Right kidney (tissue), 1 donor: ENCODE results near the gene EGFR.

Source experiments
- DNase-seq: peaks from one replicate; pipeline ENCODE4 v3.0.0-alpha.2; 2016

Gene EGFR

DNA sequence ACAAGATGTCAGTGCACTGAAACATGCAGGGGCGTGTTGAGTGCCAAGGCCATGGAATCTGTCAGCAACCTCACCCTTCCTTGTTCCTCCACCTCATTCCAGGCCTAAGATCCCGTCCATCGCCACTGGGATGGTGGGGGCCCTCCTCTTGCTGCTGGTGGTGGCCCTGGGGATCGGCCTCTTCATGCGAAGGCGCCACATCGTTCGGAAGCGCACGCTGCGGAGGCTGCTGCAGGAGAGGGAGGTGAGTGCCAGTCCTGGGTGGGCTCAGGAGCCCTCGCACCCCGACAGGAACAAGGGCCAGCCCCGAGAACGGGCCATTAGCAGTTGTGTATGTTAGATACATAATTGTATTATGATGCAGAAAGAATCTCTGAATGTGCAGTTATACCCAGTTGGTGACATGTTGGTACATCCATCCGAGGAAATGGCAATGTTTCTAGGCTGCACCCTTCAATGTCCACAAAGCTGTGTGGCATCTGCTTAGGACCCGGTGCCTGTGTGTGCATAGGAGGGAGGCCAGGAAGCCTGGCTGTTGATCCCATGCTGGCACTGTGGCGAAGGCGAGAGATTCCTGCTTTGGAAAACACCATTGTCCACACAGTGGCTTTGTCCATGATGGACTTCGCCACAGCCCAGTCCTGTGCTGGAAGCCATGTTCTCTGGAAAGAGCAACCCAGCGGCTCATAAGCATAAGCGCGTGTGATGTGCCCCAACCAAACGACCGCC is 154.2 kb downstream of the EGFR start:
- DNase-seq = no peak

DNA sequence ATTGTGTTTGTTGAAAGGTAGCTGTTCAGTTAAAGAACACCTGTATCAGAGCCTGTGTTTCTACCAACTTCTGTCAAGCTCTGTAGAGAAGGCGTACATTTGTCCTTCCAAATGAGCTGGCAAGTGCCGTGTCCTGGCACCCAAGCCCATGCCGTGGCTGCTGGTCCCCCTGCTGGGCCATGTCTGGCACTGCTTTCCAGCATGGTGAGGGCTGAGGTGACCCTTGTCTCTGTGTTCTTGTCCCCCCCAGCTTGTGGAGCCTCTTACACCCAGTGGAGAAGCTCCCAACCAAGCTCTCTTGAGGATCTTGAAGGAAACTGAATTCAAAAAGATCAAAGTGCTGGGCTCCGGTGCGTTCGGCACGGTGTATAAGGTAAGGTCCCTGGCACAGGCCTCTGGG is 154.9 kb downstream of the EGFR start:
- DNase-seq = no peak

DNA sequence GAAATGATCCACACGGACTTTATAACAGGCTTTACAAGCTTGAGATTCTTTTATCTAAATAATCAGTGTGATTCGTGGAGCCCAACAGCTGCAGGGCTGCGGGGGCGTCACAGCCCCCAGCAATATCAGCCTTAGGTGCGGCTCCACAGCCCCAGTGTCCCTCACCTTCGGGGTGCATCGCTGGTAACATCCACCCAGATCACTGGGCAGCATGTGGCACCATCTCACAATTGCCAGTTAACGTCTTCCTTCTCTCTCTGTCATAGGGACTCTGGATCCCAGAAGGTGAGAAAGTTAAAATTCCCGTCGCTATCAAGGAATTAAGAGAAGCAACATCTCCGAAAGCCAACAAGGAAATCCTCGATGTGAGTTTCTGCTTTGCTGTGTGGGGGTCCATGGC is 155.6 kb downstream of the EGFR start:
- no peak for DNase-seq

DNA sequence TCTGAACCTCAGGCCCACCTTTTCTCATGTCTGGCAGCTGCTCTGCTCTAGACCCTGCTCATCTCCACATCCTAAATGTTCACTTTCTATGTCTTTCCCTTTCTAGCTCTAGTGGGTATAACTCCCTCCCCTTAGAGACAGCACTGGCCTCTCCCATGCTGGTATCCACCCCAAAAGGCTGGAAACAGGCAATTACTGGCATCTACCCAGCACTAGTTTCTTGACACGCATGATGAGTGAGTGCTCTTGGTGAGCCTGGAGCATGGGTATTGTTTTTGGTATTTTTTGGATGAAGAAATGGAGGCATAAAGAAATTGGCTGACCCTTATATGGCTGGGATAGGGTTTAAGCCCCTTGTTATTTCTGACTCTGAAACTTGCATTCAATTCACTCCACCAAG is 156.0 kb downstream of the EGFR start:
- DNase-seq = no peak

DNA sequence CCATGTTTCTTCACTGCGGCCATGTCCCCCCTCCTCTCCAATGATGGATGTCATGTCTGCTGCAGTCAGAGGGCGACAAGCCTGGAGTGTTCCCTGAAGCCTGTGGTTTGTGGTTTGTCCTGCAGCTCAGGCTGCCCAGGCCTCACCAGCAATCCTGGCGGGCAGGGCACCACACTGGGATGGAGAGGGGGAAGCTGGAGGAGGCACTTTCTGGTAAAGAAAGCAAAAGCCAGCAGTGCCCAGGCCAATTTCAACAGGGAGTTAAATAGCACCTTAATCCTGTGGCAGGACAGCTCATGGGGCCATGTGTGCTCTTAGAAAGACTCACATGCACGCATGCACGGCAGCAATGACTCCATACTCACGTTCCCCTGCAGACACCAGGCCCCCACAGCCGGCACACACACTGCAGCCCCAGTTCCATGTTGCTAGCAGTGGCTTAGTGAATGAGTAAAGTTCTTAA is 158.3 kb downstream of the EGFR start:
- DNase-seq = no peak

DNA sequence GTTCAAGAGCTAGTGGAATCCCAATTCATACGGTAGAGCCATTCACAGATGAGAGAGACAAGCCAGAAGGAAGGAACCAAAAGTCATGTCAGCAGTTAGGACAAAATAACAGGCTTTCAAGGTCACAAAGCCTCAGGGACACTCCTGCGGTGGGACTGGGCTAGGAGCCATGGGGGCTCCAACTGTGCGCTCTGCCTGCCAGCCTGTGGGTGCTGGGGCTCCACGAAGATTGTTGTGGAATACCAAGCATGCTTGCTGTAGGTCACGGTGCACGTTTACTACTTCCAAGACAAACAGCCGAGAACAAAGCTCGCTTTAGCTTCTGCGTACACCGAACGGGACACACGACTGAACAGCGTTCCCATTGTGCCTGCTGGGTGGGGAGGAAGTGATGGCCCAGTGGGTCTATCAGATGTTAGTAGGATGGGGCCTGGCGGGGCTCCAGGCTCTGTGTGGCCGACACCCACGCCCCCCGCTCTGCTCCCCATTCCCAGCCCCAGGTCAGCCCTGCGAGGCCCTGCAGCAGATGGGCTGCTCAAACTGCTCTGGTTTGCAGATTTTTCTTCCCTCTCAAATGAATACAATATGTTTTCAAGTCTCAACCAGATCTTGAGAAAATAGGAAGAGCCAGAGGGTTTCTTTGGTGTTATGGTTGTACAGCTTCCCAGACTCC is 158.9 kb downstream of the EGFR start:
- no peak for DNase-seq

DNA sequence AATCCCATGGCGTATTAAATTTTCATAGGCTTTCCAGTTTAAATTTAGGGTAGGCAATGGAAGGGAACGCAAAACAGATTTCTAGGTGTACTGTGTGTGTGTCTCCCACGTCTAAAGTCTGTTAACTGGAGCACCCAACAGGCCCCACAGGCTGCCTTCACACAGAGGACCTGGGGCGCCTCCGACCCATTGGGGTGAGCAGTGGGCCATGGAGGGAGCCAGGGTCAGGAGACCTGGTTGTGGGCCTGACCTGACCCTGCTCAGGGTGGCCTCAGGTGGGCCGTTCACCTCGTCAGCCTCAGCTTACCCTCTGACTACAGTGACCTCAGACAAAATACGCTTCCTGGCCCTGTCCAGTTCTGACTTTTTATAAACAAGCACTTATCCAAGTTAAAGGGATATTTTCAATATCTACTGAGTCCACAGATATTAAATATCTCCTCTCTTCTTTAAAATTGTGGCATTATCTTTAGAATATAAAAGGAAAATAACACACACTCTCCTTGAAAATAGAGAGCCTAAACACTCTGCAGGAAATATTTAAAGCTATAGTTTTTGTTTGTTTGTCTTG is 159.6 kb downstream of the EGFR start:
- no peak for DNase-seq

DNA sequence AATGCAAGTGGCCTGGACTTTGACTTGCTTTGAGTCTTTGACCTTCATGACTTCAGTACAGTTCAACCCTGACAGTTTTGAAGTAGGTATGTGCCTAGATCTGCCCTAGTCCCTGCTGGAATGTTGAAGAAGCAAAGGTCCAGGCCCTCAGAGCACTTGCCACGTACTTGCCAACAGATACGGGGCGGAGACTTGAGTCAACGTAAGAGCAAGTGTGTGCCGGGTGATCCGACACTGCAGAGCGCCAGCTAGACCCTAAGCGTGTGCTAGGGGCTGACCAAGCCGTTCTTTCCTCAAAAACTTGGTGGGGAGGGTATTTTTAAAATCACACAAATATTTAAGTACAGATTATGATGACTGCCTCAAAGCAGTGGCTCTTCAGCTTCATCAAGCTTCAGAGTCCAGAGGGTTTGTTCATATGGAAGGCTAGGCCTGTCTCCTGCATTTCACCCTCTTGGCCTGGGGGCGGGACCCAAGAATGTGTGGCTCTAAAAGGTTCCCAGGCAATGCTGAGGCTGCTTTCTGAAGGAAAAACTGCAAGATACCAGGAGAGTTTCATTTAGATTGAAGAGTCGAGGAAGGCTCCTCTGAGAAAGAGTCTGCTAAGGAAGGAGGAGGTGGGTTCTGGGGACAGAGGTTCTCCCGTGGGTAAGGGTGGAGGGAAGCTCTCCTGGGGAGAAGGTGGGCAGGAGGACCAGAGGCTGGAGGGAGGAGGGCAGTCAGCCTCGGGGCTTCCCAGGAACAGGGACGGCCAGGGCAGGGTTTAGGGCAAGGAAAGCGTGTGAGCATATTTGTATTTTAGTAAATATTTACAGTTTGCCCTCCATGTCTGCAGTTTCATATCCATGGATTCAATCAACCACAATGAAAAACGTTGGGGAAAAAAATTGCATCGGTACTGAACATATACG is 160.3 kb downstream of the EGFR start:
- DNase-seq = no peak

DNA sequence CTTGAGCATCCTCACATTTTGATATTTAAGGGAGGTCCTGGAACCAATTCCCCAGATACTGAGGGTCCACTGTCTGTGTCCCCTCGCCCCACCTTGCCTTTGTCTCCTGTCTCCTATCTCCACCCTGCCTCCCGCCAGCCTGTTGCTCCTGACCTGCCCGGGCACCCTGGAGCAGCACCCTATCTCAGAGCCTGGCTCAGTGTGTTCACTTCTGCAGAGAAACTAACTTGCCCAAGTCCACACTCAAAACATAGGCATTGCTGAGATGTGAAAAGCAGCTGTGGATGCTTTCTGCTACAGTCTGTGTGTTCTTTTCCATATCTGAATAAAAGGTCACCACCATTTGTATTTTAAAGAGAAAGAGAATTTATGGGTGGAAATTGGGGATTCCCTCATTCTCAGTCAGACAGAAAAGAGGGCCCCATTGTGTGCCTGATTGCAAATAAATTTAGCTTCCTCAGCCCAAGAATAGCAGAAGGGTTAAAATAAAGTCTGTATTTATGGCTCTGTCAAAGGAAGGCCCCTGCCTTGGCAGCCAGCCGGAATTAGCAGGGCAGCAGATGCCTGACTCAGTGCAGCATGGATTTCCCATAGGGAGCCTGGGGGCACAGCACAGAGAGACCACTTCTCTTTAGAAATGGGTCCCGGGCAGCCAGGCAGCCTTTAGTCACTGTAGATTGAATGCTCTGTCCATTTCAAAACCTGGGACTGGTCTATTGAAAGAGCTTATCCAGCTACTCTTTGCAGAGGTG is 161.3 kb downstream of the EGFR start:
- DNase-seq = no peak

DNA sequence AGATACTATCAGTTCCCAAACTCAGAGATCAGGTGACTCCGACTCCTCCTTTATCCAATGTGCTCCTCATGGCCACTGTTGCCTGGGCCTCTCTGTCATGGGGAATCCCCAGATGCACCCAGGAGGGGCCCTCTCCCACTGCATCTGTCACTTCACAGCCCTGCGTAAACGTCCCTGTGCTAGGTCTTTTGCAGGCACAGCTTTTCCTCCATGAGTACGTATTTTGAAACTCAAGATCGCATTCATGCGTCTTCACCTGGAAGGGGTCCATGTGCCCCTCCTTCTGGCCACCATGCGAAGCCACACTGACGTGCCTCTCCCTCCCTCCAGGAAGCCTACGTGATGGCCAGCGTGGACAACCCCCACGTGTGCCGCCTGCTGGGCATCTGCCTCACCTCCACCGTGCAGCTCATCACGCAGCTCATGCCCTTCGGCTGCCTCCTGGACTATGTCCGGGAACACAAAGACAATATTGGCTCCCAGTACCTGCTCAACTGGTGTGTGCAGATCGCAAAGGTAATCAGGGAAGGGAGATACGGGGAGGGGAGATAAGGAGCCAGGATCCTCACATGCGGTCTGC is 162.2 kb downstream of the EGFR start:
- no peak for DNase-seq

DNA sequence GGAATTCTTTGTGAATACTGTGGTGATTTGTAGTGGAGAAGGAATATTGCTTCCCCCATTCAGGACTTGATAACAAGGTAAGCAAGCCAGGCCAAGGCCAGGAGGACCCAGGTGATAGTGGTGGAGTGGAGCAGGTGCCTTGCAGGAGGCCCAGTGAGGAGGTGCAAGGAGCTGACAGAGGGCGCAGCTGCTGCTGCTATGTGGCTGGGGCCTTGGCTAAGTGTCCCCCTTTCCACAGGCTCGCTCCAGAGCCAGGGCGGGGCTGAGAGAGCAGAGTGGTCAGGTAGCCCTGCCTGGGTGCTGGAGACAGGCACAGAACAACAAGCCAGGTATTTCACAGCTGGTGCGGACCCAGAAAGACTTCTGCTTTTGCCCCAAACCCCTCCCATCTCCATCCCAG is 162.9 kb downstream of the EGFR start:
- no peak for DNase-seq

DNA sequence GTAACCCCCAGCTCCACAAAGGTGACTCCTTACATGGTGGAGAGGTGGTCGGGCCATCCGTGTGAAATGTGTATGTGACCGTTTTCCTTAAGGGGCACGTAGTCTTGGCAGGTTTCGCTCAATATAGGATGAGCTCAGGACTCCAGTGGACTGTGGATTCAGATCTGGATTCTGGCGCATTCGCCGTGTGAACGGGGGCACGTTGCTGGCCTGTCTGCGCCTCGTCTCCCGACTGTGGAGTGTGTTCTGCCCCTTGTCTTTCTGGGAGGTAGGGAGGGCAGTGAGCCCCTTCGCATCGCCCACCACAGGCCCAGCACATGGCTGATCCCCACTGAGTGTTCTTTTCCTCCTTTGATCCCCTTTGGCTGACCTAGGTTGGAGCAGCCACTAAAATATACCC is 165.1 kb downstream of the EGFR start:
- no peak for DNase-seq

DNA sequence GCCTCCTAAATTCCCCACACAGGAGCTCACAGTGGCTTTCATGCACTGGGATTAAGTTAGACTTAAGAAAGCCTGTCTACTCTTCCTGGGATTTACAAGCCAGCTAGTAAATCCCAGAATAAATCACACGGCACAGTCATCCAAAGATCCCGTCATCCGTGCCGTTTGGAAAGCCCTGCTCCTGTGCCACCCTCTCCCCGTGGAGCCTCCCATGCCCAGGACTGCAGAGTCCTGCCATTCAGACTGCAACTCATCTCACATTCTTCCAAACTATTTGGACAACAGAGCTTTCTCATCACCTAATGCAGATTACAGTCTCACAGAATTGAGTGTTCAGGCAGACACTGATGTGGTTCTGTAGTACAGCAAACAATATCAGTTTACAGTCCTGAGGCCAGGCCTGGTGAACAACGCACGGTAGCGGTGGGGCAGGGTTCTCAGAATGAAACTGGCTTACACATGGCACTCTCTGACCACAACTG is 166.5 kb downstream of the EGFR start:
- no peak for DNase-seq

DNA sequence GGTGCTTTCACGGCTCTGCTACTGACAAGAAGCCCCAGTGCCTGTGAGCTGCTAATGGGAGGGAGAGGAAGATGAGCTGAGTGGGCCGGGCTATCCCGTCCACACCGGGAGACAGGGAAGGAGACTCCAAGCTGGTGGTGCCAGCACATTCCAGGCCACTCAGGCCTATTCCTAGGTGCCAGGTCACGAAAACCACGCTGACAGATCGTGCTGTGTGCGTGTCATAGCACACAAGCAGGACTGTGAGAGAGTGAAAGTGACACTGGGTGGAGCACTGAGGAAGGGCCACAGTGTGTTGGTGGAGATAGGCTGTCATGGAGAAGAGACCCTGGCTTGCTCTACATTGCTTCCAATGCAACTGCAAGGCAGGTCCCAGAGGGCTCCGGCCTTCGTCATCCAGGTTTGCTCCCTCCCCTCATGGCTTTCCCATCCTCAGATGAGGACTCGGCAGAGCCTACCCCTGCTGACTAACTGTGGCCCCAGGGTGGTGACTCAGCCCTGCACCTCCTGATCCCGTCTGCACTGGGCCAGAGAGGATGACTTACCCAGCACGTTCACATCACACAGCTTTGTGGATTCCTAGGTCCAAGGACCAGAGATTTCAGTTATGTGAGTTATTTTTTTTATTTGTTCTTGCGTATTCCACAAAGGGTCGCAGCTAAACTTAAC is 167.3 kb downstream of the EGFR start:
- DNase-seq = no peak

DNA sequence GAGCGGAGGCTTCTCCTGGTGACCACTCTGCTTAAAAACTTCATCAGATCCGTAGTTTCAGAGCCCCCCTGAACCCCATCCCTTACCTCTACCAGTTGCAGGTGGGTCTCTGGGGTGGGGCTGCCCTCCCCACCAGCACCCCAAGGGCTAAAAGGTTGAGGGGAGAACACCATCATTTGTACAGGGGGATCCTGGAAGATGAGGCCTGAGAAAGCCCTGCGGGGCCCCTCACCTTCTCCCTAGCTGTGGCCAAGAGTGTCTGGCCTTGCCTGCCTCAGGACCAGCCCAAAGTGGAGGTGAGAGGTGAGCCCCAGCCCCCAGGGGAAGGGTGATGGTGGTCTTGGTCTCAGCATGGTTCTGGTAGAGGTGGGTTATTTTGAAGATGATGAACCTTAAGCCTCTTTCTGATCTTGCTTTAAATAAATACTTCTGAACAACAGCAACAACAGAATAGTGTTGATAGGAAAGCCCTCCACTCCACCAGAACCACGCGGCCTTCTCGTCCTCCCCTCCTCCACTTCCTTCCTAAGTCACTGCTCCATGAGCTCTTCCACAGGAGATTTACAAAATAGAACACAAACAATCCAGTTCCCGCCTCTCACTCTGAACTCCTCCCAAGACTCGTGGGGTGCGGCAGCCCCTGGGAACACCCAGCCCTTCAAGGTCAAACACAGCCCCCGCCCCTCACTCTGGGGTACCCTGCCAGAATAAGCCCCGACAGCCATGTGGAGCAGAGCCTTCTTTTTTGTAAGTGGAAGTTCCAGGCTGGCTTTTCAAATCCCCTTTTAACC is 169.1 kb downstream of the EGFR start:
- peak; percentile 43 for DNase-seq

DNA sequence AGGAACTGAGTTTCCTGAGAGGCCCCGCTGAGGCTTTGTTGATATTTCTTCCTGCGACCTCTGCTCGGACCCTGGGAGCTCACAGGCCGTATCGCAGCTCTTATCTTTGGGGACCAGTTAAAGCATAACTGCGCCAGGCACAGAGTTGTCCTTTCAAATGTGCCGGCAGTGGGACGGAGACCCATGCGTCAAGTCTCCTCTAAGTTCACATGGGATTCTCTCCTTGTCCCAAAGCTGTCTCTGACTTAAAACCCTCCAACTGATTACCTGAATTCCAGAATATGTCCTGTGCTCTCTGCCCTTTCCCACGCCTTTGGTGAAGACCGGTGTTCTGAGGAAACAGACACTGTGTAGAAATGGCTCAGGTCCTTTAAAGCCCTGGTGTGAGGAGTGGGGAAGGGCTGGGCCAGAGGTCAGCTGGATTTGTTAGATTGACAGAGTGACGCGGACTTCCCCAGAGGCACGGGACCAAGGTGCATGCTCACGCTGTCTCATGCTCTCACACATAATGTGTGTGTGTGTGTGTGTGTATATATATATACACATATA is 169.8 kb downstream of the EGFR start:
- DNase-seq = no peak

DNA sequence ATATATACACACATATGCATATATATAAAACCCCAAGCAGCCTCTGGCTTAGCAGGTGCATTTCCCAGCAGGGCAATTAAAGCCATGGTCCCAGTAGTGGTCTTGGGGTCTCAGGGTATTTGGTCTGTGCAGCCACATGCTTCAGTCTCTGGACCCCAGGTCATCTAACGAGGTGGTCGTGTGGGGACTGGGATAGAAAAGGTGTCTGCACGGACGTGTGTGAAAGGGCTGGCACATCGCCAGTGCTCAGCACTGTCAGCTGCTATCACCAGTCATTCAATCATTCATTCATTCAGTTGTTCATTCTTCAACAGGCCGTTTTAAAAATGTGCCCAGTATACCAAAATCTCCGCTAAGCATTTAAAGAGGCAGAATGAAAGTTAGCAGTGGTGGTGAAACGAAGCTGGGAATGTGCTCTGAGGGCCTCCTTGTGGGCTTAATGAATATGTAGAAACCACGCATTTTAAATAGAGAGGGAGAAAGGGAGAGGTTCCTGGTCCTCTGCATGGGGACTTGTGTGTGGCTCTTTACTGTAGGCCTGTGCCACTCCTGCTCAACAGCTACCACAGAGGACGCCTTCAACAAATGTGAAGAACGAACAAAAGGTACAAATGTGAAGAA is 170.4 kb downstream of the EGFR start:
- no peak for DNase-seq

DNA sequence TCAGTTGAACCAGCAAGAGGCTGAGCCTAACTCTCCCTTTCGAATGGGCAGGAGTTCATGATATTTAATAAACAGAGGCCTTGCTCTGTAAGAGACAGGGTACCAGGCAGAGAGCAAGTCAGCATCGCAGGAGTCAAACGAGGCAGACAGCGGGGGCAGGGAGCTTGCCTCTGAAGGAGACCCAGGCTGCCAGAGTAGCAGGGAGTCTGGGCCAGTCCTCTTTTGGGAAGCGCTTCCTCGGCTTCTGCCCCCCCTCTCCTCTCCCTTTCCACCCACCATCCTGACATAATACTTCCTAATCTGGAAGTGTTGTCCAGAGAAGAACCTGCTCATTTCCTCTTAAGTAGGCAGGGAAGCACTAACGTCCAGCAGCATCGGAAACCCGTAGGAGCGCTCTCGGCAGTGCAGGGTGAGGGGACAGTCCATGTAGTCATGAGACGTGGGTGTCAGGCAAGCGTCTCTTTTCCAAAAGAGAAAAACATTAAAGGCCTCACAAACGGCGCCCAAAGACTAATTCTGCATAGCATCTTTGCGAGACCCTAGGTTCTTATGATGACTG is 171.1 kb downstream of the EGFR start:
- no peak for DNase-seq
